ENCODE measurements around the gene UNKL. TPM values are rescaled to one million over a fixed set of nuclear protein-coding genes. Genes with fewer than 3 reads are reported as not detected.

Gene UNKL
- polyA plus RNA-seq, 1 donor = 19.8 TPM

DNA sequence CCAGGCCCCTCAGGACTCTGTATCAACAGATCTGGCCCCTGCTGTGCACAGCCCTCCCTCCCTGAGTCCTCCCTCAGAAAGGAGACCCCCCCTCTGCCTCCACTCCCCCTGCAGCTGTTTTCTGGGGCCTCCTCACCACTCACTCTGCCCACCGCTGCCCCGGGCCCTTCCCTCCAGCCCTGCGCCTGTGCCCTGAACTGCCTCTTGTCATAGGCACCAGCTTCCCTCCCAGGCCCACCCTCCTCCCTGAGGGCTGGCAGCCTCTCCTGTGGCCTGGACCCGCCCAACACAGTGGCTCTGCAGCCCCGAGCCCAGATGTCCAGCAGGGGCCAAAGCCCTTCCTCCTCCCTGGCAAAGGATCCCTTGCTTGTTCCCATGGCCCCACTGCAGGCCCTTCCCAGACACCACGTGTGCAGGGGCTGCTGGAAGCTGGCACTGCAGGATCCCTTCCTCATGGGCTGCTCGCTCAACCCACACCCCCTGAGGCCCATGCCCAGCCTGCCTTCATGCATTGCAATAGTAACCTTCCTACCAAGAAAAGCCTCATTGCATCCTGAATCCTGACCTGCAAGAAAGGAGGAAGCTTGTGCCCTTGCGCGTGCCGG is 37.0 kb downstream of the UNKL start:
- no peak for DNase-seq

DNA sequence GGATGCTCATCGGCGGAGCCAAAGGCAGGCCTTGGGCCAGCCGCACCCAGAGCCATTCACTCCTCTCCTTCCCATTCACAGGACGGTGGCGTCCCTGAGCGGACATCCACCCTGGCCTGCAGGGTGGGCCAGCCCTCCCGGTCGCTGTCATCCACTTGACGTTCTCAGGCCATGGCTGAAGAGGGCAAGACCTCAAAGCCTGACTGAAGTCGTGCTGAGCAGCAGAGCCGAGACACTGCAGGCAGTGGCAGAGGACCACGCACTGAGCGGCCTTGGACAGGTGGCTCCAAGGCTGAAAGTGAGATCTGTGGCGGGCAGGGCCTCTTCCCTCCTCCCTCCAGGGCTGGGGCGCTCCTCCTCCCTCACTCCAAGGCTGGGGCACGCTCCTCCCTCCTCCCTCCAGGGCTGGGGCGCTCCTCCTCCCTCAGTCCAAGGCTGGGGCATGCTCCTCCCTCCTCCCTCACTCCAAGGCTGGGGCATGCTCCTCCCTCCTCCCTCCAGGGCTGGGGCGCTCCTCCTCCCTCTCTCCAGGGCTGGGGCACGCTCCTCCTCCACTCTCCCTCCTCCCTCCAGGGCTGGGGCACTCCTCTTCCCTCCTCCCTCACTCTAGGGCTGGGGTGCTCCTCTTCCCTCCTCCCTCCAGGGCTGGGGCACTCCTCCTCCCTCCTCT is 38.6 kb downstream of the UNKL start:
- DNase-seq = no peak

DNA sequence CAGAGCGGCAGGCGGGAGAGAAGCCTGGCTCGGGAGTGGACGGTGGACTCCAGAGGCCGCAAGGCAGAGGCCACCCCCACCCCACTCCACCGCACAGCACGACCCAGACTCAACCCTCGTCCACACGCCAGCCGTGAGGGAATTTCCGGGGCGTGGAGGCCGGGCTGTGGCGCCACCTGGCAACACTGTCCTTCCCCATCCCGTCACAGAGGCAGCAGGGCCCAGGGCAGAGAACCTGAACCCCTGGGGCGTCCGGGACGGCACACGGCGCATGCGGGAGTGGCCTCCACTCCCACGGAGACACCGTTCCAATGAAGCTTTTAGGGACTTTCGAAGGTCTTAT is 39.2 kb downstream of the UNKL start:
- no peak for DNase-seq

DNA sequence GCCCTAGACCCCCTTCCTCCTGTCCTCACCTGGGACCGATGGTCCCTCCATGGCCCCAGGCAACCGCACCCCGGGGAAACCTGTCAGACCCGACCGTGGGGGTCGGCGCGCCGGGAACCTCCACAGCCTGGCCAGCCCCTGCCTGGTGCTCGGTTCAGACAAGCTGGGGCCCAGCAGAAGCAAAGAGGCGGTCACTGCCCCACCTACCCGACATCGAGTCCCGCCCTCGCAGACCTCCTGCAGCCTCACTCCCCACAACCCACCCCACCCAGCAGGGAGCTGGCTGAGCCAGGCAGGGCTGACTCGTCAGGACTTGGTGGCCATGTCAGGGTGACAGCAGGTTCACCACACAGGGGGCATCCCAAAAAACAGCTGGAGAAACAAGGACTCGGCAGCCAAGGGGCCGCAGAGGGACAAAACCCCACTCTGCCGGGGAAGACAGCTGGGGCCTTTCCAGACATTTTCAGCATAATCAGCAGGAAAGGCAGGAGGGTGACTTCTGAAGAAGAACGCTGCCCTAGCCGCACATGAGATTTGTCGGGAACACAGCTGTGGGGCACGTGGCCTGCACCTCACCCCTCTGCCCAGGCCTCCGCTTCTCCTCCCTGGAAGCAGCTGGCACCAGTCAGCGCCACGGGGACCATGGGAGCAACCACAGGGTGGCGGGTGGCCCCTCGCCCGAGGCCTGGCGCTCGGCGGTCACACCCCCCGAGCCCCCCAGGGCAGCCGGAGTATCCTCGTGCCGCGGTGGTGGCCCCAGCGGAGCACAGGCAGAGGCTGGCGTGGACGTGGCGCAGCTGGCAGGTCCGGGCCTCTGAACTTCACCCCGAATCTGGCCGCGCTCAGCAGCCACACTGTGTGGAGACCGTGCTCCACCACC is 39.8 kb downstream of the UNKL start:
- no peak for DNase-seq

DNA sequence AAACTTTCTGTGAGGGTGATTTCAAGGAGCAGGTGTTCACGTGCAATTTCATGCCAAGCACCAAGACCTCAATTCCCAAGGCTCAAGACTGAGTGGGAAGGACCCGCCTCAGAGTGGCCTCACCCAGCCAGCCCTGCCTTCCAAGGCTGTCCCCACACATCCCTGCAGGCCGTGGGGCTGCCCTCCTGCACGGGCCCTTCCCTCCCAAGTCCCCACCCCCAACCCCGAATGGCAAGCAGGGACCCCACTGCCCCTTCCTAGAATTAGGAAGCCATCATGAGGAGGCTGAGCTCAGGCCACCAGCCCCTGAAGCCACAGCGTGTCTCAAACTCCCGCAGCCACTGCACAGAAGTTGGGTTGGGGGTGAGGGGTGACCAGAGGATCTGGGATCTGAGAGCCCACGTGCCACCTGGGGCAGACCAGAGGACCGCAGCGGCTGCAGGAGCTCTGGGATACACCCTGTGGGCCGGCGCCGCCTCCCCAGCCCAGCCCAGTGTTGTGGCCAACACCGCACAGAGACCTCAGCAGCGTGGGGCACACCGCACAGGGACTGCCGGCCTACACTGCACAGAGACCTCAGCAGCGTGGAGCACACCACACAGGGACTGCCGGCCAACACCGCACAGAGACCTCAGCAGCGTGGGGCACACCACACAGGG is 42.1 kb downstream of the UNKL start:
- DNase-seq = no peak

DNA sequence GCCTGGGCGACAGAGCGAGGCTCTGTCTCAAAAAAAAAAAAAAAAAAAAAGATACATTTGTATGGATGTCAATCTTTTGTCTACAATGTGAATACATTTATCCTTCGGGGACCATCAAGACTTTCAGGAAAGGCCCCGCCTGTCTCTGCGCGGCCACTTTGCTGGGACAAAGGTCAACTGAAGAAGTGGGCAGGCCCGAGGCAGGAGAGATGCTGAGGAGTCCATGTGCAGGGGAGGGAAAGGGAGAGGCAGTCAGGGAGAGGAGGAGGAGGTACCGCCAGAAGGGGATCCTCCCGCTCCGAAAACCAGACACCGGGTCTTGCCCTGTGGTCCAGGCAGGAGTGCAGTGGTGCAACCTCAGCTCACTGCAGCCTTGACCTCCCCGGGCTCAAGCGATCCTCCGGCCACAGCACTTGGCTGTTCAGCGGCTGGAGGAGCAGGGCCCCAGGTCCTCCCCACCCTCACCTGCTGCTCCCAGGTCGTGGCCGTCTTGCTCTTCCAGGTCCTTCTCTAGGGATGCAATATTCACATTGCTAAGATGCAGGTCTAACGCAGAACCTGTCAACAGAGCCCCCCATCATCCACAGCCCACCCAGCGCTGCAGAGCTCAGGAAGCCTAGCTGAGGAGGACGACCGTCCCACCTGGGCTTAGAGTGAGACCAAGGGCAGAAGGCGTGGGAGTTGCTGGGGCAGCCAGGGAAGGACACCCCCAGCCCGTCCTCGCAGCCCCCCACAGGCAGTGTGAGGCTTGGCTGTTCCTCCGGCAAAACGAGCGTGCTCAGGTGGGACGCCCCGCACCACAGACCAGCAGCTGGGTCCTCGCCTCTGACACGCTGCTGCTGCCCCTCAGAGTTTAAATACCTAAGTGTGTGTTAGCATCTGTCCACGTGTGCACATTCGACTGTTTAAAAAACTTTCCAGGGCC is 43.2 kb downstream of the UNKL start:
- DNase-seq = no peak

DNA sequence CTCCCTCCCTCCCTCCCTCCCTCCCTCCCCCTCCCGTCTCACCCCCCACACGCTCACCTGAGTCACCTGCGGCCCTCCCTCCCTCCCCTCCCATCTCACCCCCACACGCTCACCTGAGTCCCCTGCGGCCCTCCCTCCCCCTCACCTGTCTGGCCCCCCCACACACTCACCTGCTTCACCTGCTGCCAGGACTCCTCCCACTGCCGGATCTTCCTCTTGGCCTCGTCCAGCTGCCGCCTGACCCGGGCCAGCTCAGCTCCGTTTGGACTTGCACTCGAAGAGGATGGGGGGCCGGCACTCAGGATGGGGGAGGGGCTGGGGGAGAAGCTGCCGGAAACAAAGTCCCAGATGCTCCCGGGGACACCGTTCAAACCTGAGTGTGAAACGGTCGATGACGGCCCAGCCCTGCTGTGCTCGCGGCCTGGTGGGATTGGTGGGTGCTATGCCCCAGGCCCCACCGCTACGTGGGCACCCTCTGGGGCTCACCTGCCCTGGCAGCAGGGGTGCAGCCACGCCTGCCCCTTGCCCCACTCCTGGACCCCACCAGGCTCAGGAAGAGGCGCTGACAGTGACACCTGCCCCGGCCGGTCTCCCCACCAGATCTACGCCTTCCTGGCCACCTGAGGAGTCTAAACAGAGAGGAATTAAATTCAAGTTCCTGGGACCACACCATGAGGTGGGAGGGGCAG is 46.9 kb downstream of the UNKL start:
- no peak for DNase-seq

DNA sequence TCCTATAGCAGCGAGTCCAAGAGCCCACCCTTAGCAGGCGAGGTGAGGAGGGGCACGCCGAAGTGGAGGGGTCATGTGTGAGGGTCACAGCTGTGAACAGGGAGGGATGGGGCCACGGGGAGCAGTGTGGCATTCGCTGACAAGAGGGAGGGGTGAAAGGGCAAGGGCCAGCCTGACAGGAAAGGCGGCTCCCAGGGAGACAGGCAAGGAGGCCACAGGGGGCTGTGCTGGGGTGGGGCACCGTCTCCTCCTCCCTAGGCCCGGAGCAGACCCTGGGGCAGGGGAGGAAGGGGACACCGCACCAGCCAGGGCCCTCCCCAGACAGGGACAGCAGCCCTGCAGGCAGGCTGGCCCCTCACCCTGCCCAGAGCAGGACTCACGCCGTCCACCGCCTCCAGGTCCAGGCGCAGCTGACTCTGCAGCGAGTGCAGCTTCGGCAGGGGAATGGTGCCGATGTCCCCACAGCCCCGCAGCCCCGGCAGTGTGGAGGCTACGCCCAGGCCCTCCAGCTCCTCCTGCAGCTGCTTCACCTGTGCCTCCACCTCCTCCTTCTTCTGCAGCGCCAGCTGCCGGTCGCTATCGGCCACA is 47.7 kb downstream of the UNKL start:
- no peak for DNase-seq

DNA sequence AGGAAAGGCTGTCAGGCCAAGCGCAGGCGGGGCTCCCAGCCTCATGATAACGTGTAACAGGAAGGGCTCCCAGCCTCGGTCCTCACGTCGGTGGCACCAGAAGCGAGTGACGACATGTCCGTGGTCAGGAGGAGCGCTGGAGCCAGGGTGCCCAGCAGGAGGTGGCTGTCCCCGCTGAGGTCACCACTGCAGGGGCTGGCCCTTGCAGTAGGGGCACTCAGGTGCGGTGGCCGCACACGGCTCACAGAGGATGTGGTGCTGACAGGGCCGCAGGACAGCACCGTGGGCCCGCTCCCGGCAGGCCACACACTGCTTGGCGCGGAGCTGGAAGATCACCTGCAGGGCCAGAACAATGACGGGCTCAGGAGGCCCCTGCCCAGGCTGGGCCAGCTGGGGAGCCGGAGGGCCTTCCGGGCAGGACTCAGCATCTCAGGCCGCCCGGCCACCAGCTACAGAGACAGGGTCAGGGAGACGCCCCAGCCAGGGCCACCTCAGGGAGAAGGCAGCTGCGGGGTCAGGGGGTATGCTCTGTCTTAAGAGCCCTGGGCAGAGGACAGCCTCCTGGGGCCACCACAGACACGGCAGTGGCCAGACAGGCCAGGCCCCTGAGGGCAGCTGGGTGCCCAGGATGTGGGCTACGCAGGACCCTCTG is 48.3 kb downstream of the UNKL start:
- DNase-seq = no peak

DNA sequence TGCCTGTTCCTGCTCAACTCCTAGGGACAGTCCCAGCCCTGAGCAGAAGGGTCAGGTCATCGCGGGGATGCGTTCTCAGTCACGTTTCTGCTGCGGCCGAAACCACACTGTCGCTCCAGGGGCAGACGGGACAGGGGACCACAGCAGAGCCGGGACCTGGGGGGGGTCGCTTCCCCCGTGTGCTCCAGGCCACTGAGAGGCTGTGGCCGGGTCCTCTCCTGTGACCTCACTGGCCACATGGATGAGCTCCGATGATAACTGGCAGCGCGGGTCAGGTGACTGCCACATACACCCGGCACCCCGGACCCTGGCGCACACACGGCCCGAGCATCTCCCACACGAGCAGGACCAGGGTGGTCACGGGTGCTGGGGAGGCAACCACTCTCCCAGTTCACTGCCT is 50.0 kb downstream of the UNKL start:
- no peak for DNase-seq

DNA sequence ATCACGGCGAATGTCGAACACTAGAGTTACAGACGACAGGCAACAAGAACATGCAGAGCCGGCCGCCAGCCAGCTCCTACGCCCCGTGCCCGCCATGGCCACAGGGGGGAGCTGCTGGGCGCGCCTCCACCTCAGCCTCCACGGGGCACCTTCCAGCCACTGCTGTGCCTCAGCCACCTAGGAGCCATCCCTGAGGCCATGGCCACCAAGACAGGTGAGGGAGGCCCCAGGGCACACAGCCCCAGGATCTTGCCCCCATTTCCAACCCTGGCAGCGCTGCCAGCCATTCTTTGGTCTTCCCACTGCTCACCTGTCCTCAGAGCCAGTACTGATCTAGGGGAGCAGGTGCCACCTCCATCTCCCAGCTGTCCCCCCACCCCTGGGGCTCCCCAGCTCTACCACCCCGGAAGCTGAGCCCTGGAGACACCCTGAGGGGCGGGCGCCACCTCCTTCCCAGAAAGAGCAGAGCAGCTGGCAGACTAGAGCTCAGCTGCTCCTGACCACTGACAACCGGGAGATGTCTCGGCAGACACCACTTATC is 50.9 kb downstream of the UNKL start:
- DNase-seq = no peak

DNA sequence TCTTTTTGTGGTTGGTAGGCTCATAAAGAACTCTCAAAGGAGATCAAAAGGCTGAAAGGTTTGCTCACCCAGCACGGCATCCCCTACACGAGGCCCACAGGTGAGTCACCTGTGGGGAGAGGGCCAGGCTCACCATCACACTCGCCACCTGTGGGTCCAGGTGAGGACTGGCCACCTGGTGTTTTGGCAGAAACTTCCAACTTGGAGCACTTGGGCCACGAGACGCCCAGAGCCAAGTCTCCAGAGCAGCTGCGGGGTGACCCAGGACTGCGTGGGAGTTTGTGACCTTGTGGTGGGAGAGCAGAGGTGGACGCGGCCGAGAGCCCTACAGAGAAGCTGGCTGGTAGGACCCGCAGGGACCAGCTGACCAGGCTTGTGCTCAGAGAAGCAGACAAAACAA is 51.7 kb downstream of the UNKL start:
- DNase-seq = no peak

DNA sequence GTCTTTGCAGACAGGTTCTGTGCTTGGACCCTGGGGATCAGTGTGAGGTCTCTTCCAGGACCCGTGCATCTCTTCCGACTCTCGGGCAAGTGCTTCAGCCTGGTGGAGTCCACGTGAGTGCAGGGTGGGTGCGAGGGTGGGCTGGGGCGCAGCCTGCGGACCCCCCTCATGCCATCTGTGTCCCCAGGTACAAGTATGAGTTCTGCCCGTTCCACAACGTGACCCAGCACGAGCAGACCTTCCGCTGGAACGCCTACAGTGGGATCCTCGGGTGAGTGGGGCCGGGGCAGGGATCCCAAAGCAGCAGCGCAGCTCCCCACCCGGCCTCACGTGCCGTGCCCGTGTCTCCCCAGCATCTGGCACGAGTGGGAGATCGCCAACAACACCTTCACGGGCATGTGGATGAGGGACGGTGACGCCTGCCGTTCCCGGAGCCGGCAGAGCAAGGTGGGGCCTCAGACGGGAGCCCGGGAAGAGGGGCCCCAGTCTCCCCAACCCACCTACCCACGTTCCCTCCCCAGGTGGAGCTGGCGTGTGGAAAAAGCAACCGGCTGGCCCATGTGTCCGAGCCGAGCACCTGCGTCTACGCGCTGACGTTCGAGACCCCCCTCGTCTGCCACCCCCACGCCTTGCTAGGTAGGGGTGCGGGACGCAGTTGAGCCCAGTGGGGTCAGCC is 52.7 kb downstream of the UNKL start:
- DNase-seq = no peak

DNA sequence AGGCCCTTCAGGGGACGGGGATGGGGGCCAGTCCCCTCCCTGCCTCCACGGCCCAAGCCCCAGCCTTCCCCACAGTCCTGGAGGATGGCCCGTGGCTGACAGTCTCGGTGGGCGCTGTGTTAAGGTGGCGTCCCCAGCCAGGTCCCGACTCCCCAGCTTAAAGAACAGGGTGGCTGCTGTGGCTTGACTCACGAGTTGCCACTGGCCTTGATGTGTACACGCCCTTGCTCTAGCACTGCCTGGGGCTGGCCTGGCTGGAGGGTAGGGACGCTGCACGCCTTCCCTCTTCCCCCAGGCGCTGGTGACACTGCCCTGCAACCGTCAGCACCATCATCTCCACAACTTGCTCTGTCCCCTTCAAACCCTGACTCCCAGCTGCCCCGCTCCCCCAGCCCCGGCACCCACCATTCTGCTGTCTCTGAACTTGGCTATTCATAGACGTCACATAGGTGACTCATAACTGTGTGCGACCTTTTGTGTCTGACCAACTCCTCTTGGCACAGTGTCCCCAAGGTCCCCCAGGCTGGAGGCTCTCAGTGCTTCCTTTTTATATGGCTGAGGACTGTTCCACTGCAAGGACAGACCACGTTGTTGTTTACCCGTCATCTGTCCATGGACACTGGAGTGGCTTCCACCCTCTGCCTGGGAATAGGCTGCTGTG is 56.5 kb downstream of the UNKL start:
- DNase-seq = no peak

DNA sequence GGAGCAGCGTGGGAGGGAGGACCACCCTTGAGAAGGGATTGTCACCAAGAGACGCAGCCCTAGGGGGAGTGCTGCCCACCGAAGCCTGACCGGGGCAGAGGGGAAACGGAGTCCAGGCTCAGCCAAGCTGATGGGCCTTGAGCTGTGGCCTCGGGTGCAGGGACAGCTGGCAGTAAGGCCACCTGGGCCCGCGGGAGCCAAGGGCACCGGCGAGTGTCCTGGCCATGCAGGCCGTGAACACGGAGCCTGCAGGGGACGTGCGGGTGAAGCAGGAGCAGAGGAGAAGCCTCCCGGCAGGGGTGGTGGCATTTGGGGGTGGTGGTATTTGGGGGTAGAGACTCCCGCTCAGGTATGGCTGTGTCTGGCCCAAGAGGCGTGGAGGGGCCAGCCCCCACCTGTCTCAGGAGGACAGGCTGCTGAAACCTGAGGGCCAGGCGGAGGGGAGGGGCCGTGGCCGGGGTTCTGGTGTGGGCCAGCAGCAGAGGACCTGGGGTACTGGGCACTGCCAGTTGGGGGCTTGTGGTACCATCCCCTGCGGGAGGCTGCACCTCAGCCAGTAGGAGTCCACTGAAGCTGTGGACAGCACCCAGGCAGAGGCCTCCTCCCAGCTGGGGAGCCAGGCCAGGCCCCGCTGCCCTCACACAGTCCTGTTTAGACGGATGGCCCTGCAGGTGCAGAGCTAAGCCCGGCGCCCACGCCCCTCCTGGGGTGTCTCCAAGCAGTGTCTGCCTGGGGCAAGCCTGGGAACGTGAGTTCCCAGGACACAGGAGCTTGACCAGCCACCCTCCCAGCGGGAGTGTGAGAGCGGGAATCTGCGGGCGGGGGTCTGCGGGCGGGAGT is 58.2 kb downstream of the UNKL start:
- no peak for DNase-seq

DNA sequence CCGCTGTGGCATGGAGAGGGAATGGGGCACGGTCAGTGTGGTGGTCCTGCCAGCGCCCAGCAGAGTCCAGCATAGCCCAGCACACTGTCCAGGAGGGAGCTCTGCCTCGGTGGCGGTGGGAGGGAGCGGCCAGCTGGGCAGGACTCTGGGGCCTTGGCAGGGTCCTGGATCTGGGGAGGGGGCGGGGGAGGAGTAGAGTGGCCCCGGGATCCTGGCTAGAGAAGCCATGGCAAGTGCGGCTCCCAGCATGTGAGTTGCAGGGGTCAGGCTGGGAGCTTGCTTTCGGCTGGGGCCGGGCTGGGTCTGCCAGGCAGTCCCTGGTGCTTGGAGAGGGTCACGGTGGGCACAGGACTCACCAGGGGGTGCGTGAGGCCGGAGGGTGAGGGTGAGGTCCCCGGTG is 58.9 kb downstream of the UNKL start:
- no peak for DNase-seq

DNA sequence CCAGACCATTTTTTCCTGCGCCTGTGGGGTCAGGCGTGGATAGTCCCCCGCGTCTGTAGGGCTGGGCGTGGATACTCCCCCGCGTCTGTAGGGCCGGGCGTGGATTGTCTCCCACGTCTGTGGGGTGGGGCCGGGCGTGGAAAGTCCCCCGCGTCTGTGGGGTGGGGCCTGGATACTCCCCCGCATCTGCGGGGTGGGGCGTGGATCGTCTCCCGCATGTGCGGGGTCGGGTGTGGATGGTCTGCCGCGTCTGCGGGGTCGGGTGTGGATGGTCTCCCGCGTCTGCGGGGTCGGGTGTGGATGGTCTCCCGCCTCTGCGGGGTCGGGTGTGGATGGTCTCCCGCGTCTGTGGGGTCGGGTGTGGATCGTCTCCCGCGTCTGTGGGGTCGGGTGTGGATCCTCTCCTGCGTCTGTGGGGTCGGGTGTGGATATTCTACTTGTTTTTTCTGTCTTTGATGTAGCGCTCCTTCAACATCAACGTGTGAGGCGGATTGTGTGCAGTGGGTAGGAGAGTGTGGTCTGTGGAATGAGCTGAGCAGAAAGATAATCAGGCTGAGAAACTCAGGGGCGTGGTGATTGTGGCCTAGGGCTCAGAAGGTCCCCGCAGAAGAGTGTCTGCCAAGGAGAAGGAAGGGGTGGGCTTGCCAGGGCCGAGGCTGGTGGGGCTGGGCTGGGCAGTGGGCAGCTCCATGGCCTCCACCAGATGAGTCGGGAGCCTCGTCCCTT is 59.5 kb downstream of the UNKL start:
- no peak for DNase-seq
